B cell (primary cell): Measurements from ENCODE around the gene EDAR.

ENCODE experiments used
- EZH2 ChIP-seq: IDR thresholded peaks from 2 replicates; pipeline ENCODE4 v1.6.1; 2012; ENCODE audit warnings: borderline replicate concordance, low read depth, mild to moderate bottlenecking, moderate library complexity, low read length; ENCODE audit not compliant: insufficient read depth, poor library complexity, severe bottlenecking
- TF ChIP-seq, protein P1 (sequence below): fragments of 200-600 bp; IDR thresholded peaks from one replicate; pipeline ENCODE4 v1.8.0; 2022; ENCODE audit warnings: antibody characterized with exemption, mild to moderate bottlenecking

DNA sequence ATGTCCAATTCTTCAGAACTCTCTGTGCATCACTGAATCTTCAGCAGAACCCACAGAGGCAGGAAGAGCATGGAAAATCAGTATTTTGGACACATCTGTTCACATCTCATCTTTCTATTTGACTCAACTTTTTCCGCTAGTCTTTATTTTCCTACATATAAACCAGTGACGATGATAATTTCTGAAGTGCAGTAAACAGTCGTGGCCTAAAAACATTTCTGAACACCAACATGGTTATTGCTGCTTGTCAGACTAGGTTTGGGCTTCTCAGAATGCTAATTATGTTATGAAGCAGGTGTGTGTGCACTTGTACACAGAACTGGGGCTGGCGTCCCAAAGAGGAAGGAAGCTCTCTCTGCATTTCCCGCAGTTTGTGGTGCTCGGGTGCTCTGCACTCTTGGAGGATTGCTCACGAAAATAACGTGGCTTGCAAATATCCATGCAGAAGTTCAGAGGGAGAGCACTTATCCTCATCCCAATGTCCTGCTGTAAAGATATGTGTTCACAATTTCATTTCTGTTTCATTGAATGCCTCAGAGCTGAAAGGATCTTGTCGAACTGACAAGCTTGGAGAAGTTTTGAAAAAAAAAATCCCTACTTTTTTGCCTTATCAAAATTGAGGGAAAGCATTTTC, 50.8 kb downstream of the EDAR start:
- TF ChIP-seq, protein P1, sequence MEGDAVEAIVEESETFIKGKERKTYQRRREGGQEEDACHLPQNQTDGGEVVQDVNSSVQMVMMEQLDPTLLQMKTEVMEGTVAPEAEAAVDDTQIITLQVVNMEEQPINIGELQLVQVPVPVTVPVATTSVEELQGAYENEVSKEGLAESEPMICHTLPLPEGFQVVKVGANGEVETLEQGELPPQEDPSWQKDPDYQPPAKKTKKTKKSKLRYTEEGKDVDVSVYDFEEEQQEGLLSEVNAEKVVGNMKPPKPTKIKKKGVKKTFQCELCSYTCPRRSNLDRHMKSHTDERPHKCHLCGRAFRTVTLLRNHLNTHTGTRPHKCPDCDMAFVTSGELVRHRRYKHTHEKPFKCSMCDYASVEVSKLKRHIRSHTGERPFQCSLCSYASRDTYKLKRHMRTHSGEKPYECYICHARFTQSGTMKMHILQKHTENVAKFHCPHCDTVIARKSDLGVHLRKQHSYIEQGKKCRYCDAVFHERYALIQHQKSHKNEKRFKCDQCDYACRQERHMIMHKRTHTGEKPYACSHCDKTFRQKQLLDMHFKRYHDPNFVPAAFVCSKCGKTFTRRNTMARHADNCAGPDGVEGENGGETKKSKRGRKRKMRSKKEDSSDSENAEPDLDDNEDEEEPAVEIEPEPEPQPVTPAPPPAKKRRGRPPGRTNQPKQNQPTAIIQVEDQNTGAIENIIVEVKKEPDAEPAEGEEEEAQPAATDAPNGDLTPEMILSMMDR, result no peak
- TF ChIP-seq EZH2, result no peak
